ENCODE measurements around the gene PDP2. TPM values are rescaled to one million over a fixed set of nuclear protein-coding genes. Genes with fewer than 3 reads are reported as not detected.

PDP2 gene
- total RNA-seq, 1 experiment from 2014 or later = 23.1 TPM

DNA sequence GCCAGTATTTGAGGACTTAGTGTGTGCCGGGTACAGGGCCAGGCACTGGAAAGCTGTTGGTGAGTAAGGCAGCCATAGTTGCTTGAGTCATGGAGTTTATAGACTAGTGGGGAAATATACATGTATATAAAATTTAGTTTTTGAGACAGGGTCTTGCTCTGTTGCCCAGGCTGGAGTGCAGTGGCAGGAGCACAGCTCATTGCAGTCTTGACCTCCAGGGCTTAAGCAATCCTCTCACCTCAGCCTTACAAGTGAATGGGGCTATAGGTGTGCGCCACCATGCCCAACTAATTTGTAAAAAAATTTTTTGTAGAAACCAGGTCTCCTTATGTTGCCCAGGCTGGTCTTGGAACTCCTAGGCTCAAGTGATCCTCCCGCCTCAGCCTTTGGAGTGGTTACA lies 2.4 kb downstream of the PDP2 start:
- Mint-ChIP-seq H3K27ac (no peak overlapping the region), H3K9me3 (no peaks in the 10 kb centered on the region), H3K4me3 (no peak overlapping the region), H3K27me3 (ENCODE audit: low read depth) (peaks cover 12% of the 10 kb centered on the region), H3K4me1 (peaks cover 13% of the 10 kb centered on the region in 2 experiments), H3K36me3 (ENCODE audit: insufficient read depth in 1 of 3, low read depth in 3 of 3) (peaks cover 15 to 34% (median 24%) of the 10 kb centered on the region in 3 experiments; a peak in 6 of 7 replicates)
- no peak overlapping the region for H3K4me2 ChIP-seq (ENCODE audit: insufficient read depth, insufficient read length, low read length)
- H3K79me2 ChIP-seq (ENCODE audit: insufficient read depth, low read length) = peaks cover 5% of the 10 kb centered on the region; the same call in 1 of the 2 replicates
- no peak overlapping the region for H3K18ac ChIP-seq (ENCODE audit: insufficient read length, low read depth, low read length)
- no peak overlapping the region for H2BK15ac ChIP-seq (ENCODE audit: low read depth, low read length)
- TF ChIP-seq, protein P1, sequence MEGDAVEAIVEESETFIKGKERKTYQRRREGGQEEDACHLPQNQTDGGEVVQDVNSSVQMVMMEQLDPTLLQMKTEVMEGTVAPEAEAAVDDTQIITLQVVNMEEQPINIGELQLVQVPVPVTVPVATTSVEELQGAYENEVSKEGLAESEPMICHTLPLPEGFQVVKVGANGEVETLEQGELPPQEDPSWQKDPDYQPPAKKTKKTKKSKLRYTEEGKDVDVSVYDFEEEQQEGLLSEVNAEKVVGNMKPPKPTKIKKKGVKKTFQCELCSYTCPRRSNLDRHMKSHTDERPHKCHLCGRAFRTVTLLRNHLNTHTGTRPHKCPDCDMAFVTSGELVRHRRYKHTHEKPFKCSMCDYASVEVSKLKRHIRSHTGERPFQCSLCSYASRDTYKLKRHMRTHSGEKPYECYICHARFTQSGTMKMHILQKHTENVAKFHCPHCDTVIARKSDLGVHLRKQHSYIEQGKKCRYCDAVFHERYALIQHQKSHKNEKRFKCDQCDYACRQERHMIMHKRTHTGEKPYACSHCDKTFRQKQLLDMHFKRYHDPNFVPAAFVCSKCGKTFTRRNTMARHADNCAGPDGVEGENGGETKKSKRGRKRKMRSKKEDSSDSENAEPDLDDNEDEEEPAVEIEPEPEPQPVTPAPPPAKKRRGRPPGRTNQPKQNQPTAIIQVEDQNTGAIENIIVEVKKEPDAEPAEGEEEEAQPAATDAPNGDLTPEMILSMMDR (conservative IDR thresholded peaks at IDR 0.05) = no peak
- H3K4me1 ChIP-seq (ENCODE audit: insufficient read depth, low read length) = no peaks in the 10 kb centered on the region; the same call in 1 of the 2 replicates
- no peak overlapping the region for H3K56ac ChIP-seq (ENCODE audit: insufficient read length, low read depth, low read length)
- peaks cover 2% of the 10 kb centered on the region for H3K79me1 ChIP-seq (ENCODE audit: insufficient read depth, low read depth, low read length, poor library complexity, severe bottlenecking)
- H2BK20ac ChIP-seq (ENCODE audit: low read depth, low read length, poor library complexity, severe bottlenecking) = no peak overlapping the region
- DNase-seq = no peak
- no peak overlapping the region for H4K8ac ChIP-seq (replicated peaks; ENCODE audit: insufficient read length, low read depth, low read length)
- no peak overlapping the region for H3K9ac ChIP-seq (ENCODE audit: extremely low read depth, insufficient read length, low read length)
- H3K9me3 ChIP-seq (ENCODE audit: control insufficient read depth, low read depth, low read length) = no peaks in the 10 kb centered on the region
- H2BK120ac ChIP-seq (ENCODE audit: low read depth, low read length, poor library complexity, severe bottlenecking) = no peak overlapping the region
- no peak overlapping the region for H3K27ac ChIP-seq (ENCODE audit: insufficient read length, low read depth, low read length)
- no peak overlapping the region for H3T11ph ChIP-seq (ENCODE audit: low read length)
- H2BK5ac ChIP-seq (ENCODE audit: insufficient read length, low read length) = no peak overlapping the region
- no peak overlapping the region for H3K4ac ChIP-seq (ENCODE audit: low read depth, low read length)
- H3K14ac ChIP-seq (ENCODE audit: insufficient read depth, low read length) = no peak overlapping the region
- no peak overlapping the region for H2BK12ac ChIP-seq (ENCODE audit: insufficient read length, low read depth, low read length)
- peaks cover 6% of the 10 kb centered on the region for H3K23me2 ChIP-seq (ENCODE audit: insufficient read length, low read depth, low read length, poor library complexity, severe bottlenecking)
- H3K23ac ChIP-seq (ENCODE audit: insufficient read length, low read depth, low read length) = no peak overlapping the region
- H4K91ac ChIP-seq (ENCODE audit: insufficient read length, low read depth, low read length) = no peak overlapping the region
- no peaks in the 10 kb centered on the region; the same call in 1 of the 2 replicates for H3K27me3 ChIP-seq (ENCODE audit: insufficient read depth, low read length)
- WGBS (ENCODE audit: extremely low coverage, insufficient read length, low lambda C conversion rate) = no CpG with 5 or more reads among the region's 3 CpGs
- no peaks in the 10 kb centered on the region for H4K20me1 ChIP-seq (ENCODE audit: control insufficient read depth, insufficient read depth, insufficient read length)
- no peak overlapping the region for H2AK5ac ChIP-seq (ENCODE audit: insufficient read length, low read length)
- H2AFZ ChIP-seq (ENCODE audit: low read length) = no peak overlapping the region
- H4K5ac ChIP-seq (ENCODE audit: insufficient read length, low read depth, low read length) = no peak overlapping the region
